Measurements from ENCODE around the gene GJB6.
A peak's percentile ranks its signal among the peaks of the same experiment; 100 is the strongest.

Gene GJB6

DNA sequence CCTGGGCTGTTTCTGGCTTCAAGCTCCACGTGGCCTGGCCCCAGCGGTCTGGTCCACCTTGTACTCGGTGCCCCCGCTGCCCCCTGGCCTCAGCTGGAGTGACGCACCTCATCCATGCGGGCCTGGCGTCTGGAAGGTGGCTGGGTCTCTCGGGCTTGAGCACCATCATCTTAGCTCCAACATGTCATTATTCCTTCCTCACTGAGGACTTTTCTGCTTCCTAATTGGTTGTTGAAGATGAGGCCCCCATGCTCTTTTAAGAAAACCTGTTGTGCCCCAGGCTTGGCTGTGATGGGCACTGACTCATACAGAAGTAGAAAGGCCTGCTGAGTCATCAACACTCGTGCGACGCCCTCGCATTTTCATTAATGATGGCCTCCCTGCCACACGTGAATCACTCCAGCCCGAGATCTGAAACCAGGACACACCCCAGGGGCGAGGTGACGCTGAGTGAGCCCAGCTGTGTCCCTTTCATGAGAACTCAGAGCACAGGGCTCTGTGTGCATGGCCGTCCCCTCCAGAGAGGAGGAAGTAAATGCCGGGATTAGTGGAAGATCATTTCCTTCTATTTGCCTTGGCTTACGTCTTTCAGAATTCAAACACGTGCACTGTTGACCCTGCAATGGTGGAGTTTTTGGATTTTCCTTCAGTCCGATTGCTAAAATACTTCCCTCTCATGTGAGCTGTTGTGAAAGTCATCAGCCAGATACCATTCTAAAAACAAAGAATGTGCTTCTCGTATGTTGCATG is 57.3 kb downstream of the GJB6 start:
- TF ChIP-seq L3MBTL2 (conservative IDR thresholded peaks at IDR 0.05) (0 out of 2 replicates have a peak, but pooled peaks have one; percentile 26), TARDBP (IDR thresholded peaks at IDR 0.05) (no peak), SP1 (IDR thresholded peaks at IDR 0.05) (no peak), LEF1 (IDR thresholded peaks at IDR 0.05; ENCODE audit: borderline replicate concordance) (no peak), FOXK2 (IDR thresholded peaks at IDR 0.05) (no peak), HDGF (IDR thresholded peaks at IDR 0.05; ENCODE audit: borderline replicate concordance) (no peak), ARNT (IDR thresholded peaks at IDR 0.05) (no peak)
- TF ChIP-seq, protein P1, sequence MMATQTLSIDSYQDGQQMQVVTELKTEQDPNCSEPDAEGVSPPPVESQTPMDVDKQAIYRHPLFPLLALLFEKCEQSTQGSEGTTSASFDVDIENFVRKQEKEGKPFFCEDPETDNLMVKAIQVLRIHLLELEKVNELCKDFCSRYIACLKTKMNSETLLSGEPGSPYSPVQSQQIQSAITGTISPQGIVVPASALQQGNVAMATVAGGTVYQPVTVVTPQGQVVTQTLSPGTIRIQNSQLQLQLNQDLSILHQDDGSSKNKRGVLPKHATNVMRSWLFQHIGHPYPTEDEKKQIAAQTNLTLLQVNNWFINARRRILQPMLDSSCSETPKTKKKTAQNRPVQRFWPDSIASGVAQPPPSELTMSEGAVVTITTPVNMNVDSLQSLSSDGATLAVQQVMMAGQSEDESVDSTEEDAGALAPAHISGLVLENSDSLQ (IDR thresholded peaks at IDR 0.05), result no peak
- peak; percentile 21 for DNase-seq (ENCODE audit: extremely low spot score)
- ChIA-PET CTCF (no interaction called here), POLR2A (interaction anchor here (0.6 kb wide), 1 partner anchor 308 kb away, joined by 3 read pairs; no protein-coding TSS in a partner anchor)

GRCh38 chr13:20173116-20173746 is 58.9 kb downstream of the GJB6 start:
- ChIA-PET CTCF (no interaction called here), POLR2A (no interaction called here)
- TF ChIP-seq HDGF (IDR thresholded peaks at IDR 0.05; ENCODE audit: borderline replicate concordance) (no peak), ARNT (IDR thresholded peaks at IDR 0.05) (no peak), NFRKB (IDR thresholded peaks at IDR 0.05) (no peak), FOXK2 (IDR thresholded peaks at IDR 0.05) (no peak), FOXM1 (IDR thresholded peaks at IDR 0.05; ENCODE audit: borderline replicate concordance) (no peak), TARDBP (IDR thresholded peaks at IDR 0.05) (no peak), L3MBTL2 (conservative IDR thresholded peaks at IDR 0.05) (no peak), CTBP1 (IDR thresholded peaks at IDR 0.05; ENCODE audit: borderline replicate concordance) (no peak), SP1 (IDR thresholded peaks at IDR 0.05) (no peak), ZNF384 (IDR thresholded peaks at IDR 0.05) (no peak), BHLHE40 (IDR thresholded peaks at IDR 0.05; ENCODE audit: borderline replicate concordance) (no peak), FOXA1 (IDR thresholded peaks at IDR 0.05) (no peak)
- TF ChIP-seq, protein P1 (IDR thresholded peaks at IDR 0.05), result no peak
- DNase-seq (ENCODE audit: extremely low spot score), result no peak

Data from HEK293T (cell line).